NCI-H146 treated with DMSO at 0.1 percent for 48 hours (cell line): ENCODE results near the gene ADCY5.

Experiments used
- DNase-seq: peaks from one replicate; lab custom pipeline; 2025; ENCODE audit not compliant: unreplicated experiment; lab: John Stamatoyannopoulos, UW

Gene ADCY5

GRCh38 chr3:123388811-123389627, 59.9 kb downstream of the ADCY5 start:
- DNase-seq: no peak

- no peak for DNase-seq
These were observed 60.8 kb downstream of the ADCY5 start for GRCh38 chr3:123388042-123388441.

- DNase-seq: no peak
These were observed 61.4 kb downstream of the ADCY5 start for GRCh38 chr3:123387532-123387931.

GRCh38 chr3:123386477-123387040, 62.3 kb downstream of the ADCY5 start:
- DNase-seq: no peak

- DNase-seq: no peak
These were observed 62.9 kb downstream of the ADCY5 start for GRCh38 chr3:123385981-123386380.

GRCh38 chr3:123385499-123385898, 63.4 kb downstream of the ADCY5 start:
- DNase-seq: no peak

- no peak for DNase-seq
These were observed 63.9 kb downstream of the ADCY5 start for GRCh38 chr3:123385001-123385401.

GRCh38 chr3:123384256-123384655, 64.6 kb downstream of the ADCY5 start:
- DNase-seq: no peak

GRCh38 chr3:123383091-123384053, 65.5 kb downstream of the ADCY5 start:
- DNase-seq: no peak

GRCh38 chr3:123380261-123380660, 68.6 kb downstream of the ADCY5 start:
- no peak for DNase-seq

- no peak for DNase-seq
These were observed 69.7 kb downstream of the ADCY5 start for GRCh38 chr3:123379041-123379830.

- no peak for DNase-seq
These were observed 70.4 kb downstream of the ADCY5 start for GRCh38 chr3:123378409-123378915.

GRCh38 chr3:123377243-123377740, 71.6 kb downstream of the ADCY5 start:
- DNase-seq: no peak

GRCh38 chr3:123376451-123377242, 72.2 kb downstream of the ADCY5 start:
- no peak for DNase-seq

GRCh38 chr3:123375014-123375940, 73.6 kb downstream of the ADCY5 start:
- no peak for DNase-seq

- no peak for DNase-seq
These were observed 74.9 kb downstream of the ADCY5 start for GRCh38 chr3:123374016-123374415.

- DNase-seq: no peak
These were observed 75.4 kb downstream of the ADCY5 start for GRCh38 chr3:123373474-123373987.
